Measurements from ENCODE around the gene FXR2.
"Not testable (repeated sequence)": the region's sequence is repeated elsewhere in the genome, so short reads cannot be mapped to it uniquely, and the experiment has no call there.

The FXR2 gene

GRCh38 chr17:7640783-7641182 is 26.1 kb upstream of the FXR2 start:
- H3K9me3 Mint-ChIP-seq, result peaks cover 5% of the 10 kb centered on the region
- no peak overlapping the region for H3K4me3 Mint-ChIP-seq
- peaks cover 23% of the 10 kb centered on the region for H3K4me1 Mint-ChIP-seq
- peaks cover 42% of the 10 kb centered on the region for H3K27me3 Mint-ChIP-seq
- no peaks in the 10 kb centered on the region for H3K36me3 Mint-ChIP-seq
- CTCF ChIA-PET, result interaction anchor here (3.3 kb wide), 1 partner anchor 8 kb away, joined by 19 read pairs; no protein-coding TSS in a partner anchor
- no peak overlapping the region for H3K27ac Mint-ChIP-seq
- DNase-seq, result no peak

- H3K4me1 Mint-ChIP-seq, result peaks cover 3% of the 10 kb centered on the region
- no peaks in the 10 kb centered on the region for H3K36me3 Mint-ChIP-seq
- H3K27ac Mint-ChIP-seq, result no peak overlapping the region
- CTCF ChIA-PET, result interaction anchor here (1.1 to 4.5 kb wide), 2 partner anchors 51 to 76 kb away, joined by 4 to 60 read pairs; partner anchors contain the start of genes TP53 and WRAP53
- DNase-seq, result no peak
- H3K27me3 Mint-ChIP-seq, result peaks cover 43% of the 10 kb centered on the region
- H3K9me3 Mint-ChIP-seq, result no peaks in the 10 kb centered on the region
- no peak overlapping the region for H3K4me3 Mint-ChIP-seq
Measured at GRCh38 chr17:7636163-7636562, 21.5 kb upstream of the FXR2 start.

- CTCF ChIA-PET, result interaction anchor here (0.8 to 4.5 kb wide), 5 partner anchors 8 to 53 kb away, joined by 3 to 60 read pairs (median 6); partner anchors contain the start of genes TP53 and WRAP53
- H3K4me3 Mint-ChIP-seq, result no peak overlapping the region
- H3K36me3 Mint-ChIP-seq, result no peaks in the 10 kb centered on the region
- no peaks in the 10 kb centered on the region for H3K9me3 Mint-ChIP-seq
- H3K27me3 Mint-ChIP-seq, result peaks cover 35% of the 10 kb centered on the region
- peaks cover 3% of the 10 kb centered on the region for H3K4me1 Mint-ChIP-seq
- H3K27ac Mint-ChIP-seq, result no peak overlapping the region
- DNase-seq, result peak; percentile 49
Measured at GRCh38 chr17:7634384-7634783, 19.7 kb upstream of the FXR2 start.

DNA sequence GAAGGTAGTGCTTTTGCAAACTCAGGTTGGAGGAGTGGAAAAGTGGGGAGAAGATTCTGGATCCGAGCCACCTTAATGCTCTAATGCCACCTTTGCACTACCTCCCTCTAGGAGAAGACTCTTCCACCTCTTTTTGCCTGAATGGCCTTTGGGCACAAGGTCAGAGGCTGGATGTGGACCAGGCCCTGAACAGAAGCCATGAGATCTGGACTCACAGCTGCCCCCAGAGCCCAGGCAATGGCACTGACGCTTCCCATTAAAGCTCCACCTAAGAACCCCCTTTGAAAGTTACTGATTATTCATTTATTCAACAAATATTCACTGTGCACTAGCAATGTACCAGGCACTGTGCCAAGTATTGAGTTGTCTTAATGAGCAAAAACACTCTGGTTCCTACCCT is 18.4 kb upstream of the FXR2 start:
- CTCF ChIA-PET, result interaction anchor here (0.5 to 4.5 kb wide), 11 partner anchors 9 to 299 kb away, joined by 3 to 60 read pairs (median 3); partner anchors contain the start of genes DNAH2, TP53 and WRAP53
- Mint-ChIP-seq H3K4me3 (no peak overlapping the region), H3K4me1 (peaks cover 6% of the 10 kb centered on the region), H3K9me3 (no peaks in the 10 kb centered on the region), H3K27me3 (peaks cover 25% of the 10 kb centered on the region), H3K36me3 (no peaks in the 10 kb centered on the region), H3K27ac (no peak overlapping the region)
- DNase-seq, result no peak

GRCh38 chr17:7632492-7632894 is 17.8 kb upstream of the FXR2 start:
- CTCF ChIA-PET, result interaction anchor here (0.5 to 4.5 kb wide), 13 partner anchors 9 to 196 kb away, joined by 3 to 60 read pairs (median 4); partner anchors contain the start of genes DNAH2, FXR2, TP53 and WRAP53
- no peaks in the 10 kb centered on the region for H3K9me3 Mint-ChIP-seq
- peak overlapping the region; percentile 17 for H3K27ac Mint-ChIP-seq
- peaks cover 24% of the 10 kb centered on the region for H3K27me3 Mint-ChIP-seq
- no peaks in the 10 kb centered on the region for H3K36me3 Mint-ChIP-seq
- H3K4me1 Mint-ChIP-seq, result peaks cover 9% of the 10 kb centered on the region
- DNase-seq, result peak; percentile 58
- no peak overlapping the region for H3K4me3 Mint-ChIP-seq

- Mint-ChIP-seq H3K36me3 (no peaks in the 10 kb centered on the region), H3K4me1 (peaks cover 14% of the 10 kb centered on the region), H3K4me3 (no peak overlapping the region), H3K27me3 (peaks cover 24% of the 10 kb centered on the region), H3K9me3 (no peaks in the 10 kb centered on the region), H3K27ac (peak overlapping the region; percentile 55)
- CTCF ChIA-PET, result interaction anchor here (0.6 to 4.5 kb wide), 12 partner anchors 10 to 195 kb away, joined by 3 to 60 read pairs (median 7); partner anchors contain the start of genes DNAH2, FXR2, TP53 and WRAP53
- DNase-seq, result no peak
Measured at GRCh38 chr17:7631398-7632380, 17.0 kb upstream of the FXR2 start.

- peaks cover 13% of the 10 kb centered on the region for H3K27me3 Mint-ChIP-seq
- no peak within 1 kb of the TSS for H3K27ac Mint-ChIP-seq
- peaks cover 4% of the 10 kb centered on the region for H3K36me3 Mint-ChIP-seq
- no peaks in the 10 kb centered on the region for H3K9me3 Mint-ChIP-seq
- peaks cover 20% of the 10 kb centered on the region for H3K4me1 Mint-ChIP-seq
- no peak for DNase-seq
- CTCF ChIA-PET, result interaction anchor here (0.7 to 4.5 kb wide), 4 partner anchors 12 to 332 kb away, joined by 3 to 21 read pairs (median 13); partner anchors contain the start of genes FXR2, TP53 and WRAP53
- H3K4me3 Mint-ChIP-seq, result no peak within 1 kb of the TSS
Measured at GRCh38 chr17:7629939-7630571, 15.4 kb upstream of the FXR2 start, which contains the start of gene SHBG. Gene SHBG, plus strand, starts transcription at chr17:7630135. Its CDS starts 38 bp downstream, at chr17:7630173.

GRCh38 chr17:7627250-7628121 is 12.8 kb upstream of the FXR2 start, which contains the start of gene SAT2:
Gene SAT2, minus strand, starts transcription at chr17:7627821. Its CDS starts 186 bp downstream, at chr17:7627635.
- peaks cover 7% of the 10 kb centered on the region for H3K27me3 Mint-ChIP-seq
- peak within 1 kb of the TSS; percentile 91 for H3K4me3 Mint-ChIP-seq
- peaks cover 4% of the 10 kb centered on the region for H3K36me3 Mint-ChIP-seq
- no peaks in the 10 kb centered on the region for H3K9me3 Mint-ChIP-seq
- DNase-seq, result peak; percentile 93
- peak within 1 kb of the TSS; percentile 71 for H3K27ac Mint-ChIP-seq
- CTCF ChIA-PET, result interaction anchor here (1.0 to 2.3 kb wide), 3 partner anchors 12 to 61 kb away, joined by 3 to 19 read pairs (median 8); partner anchors contain the start of genes TP53 and WRAP53
- peaks cover 20% of the 10 kb centered on the region for H3K4me1 Mint-ChIP-seq

- peak overlapping the region; percentile 52 for H3K27ac Mint-ChIP-seq
- peaks cover 17% of the 10 kb centered on the region for H3K4me1 Mint-ChIP-seq
Measured at GRCh38 chr17:7626956-7627249, 12.2 kb upstream of the FXR2 start.

DNA sequence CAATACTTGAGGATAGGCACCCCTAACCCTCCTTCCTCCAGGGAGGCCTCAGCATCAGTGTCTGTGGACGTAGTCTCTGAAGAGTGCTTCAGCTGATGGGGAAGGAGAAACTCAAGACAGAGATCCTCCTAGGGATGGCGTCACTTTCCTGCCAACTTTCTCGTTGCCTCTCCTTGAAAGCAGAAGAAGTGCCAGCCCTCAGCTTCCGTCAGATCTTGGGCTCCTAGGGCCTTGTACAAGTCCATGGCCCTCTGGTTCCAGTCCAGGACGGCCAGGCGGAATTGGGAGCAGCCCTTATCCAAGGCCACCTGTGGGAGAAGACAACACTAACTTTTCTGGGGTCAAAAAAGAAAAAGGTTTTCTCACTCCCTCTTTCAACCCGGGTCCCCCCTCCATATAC is 11.6 kb upstream of the FXR2 start:
- no peak overlapping the region for H3K27ac Mint-ChIP-seq
- no peak for DNase-seq
- H3K4me1 Mint-ChIP-seq, result peaks cover 17% of the 10 kb centered on the region
- H3K4me3 Mint-ChIP-seq, result peak overlapping the region; percentile 91
- peaks cover 4% of the 10 kb centered on the region for H3K36me3 Mint-ChIP-seq
- CTCF ChIA-PET, result no interaction called here
- H3K27me3 Mint-ChIP-seq, result peaks cover 8% of the 10 kb centered on the region
- H3K9me3 Mint-ChIP-seq, result no peaks in the 10 kb centered on the region

More at GRCh38 chr17:7626956-7627249, 12.2 kb upstream of the FXR2 start:
- no peak for DNase-seq
- peaks cover 4% of the 10 kb centered on the region for H3K36me3 Mint-ChIP-seq
- peak overlapping the region; percentile 91 for H3K4me3 Mint-ChIP-seq
- CTCF ChIA-PET, result interaction anchor here (1.7 to 2.3 kb wide), 2 partner anchors 11 to 61 kb away, joined by 8 to 19 read pairs; partner anchors contain the start of genes TP53 and WRAP53
- H3K27me3 Mint-ChIP-seq, result peaks cover 11% of the 10 kb centered on the region
- no peaks in the 10 kb centered on the region for H3K9me3 Mint-ChIP-seq

GRCh38 chr17:7625749-7626148 is 11.1 kb upstream of the FXR2 start:
- CTCF ChIA-PET, H3K27me3 Mint-ChIP-seq, H3K36me3 Mint-ChIP-seq, DNase-seq, H3K27ac Mint-ChIP-seq, H3K9me3 Mint-ChIP-seq: not testable (repeated sequence)
- Mint-ChIP-seq H3K4me1 (peaks cover 17% of the 10 kb centered on the region), H3K4me3 (peak overlapping the region; percentile 45)

DNA sequence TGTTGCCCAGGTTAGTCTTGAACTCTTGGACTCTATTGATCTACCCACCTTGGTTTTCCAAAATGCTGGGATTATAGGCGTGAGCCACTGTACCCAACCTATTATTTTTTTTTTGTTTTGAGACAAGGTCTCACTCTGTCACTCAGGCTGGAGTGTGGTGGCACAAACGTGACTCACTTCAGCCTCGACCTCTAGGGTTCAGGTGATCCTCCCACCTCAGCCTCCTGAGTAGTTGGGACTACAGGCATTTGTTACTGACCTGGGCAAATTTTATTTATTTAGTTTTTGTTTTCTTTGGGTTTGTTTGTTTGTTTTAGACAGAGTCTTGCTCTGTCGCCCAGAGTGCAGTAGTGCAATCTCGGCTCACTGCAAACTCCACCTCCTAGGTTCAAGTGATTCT is 9.0 kb upstream of the FXR2 start:
- Mint-ChIP-seq H3K4me3 (no peak overlapping the region), H3K27me3 (peaks cover 13% of the 10 kb centered on the region), H3K4me1 (peaks cover 17% of the 10 kb centered on the region), H3K36me3 (peaks cover 4% of the 10 kb centered on the region), H3K27ac (no peak overlapping the region), H3K9me3 (no peaks in the 10 kb centered on the region)
- no peak for DNase-seq
- CTCF ChIA-PET, result no interaction called here

GRCh38 chr17:7620835-7621234 is 6.1 kb upstream of the FXR2 start:
- CTCF ChIA-PET, result interaction anchor here (1.1 kb wide), 1 partner anchor 13 kb away, joined by 5 read pairs; no protein-coding TSS in a partner anchor
- H3K4me1 Mint-ChIP-seq, result no peaks in the 10 kb centered on the region

More at GRCh38 chr17:7620835-7621234, 6.1 kb upstream of the FXR2 start:
- H3K27me3 Mint-ChIP-seq, result peaks cover 13% of the 10 kb centered on the region
- DNase-seq, result no peak
- no peaks in the 10 kb centered on the region for H3K9me3 Mint-ChIP-seq
- no peaks in the 10 kb centered on the region for H3K36me3 Mint-ChIP-seq
- H3K4me3 Mint-ChIP-seq, result no peak overlapping the region
- H3K27ac Mint-ChIP-seq, result no peak overlapping the region
